GM19025 (cell line): ENCODE results near the gene WASHC4.
A peak's percentile ranks its signal among the peaks of the same experiment; 100 is the strongest.
"Not testable (repeated sequence)": the region's sequence is repeated elsewhere in the genome, so short reads cannot be mapped to it uniquely, and the experiment has no call there.

ENCODE experiments used
- ATAC-seq: cut with Tn5 transposase; IDR thresholded peaks from one replicate; pipeline ENCODE4 v1.9.1; 2021; ENCODE audit warnings: mild to moderate bottlenecking, low read depth, moderate library complexity; ENCODE audit not compliant: unreplicated experiment

Gene WASHC4

DNA sequence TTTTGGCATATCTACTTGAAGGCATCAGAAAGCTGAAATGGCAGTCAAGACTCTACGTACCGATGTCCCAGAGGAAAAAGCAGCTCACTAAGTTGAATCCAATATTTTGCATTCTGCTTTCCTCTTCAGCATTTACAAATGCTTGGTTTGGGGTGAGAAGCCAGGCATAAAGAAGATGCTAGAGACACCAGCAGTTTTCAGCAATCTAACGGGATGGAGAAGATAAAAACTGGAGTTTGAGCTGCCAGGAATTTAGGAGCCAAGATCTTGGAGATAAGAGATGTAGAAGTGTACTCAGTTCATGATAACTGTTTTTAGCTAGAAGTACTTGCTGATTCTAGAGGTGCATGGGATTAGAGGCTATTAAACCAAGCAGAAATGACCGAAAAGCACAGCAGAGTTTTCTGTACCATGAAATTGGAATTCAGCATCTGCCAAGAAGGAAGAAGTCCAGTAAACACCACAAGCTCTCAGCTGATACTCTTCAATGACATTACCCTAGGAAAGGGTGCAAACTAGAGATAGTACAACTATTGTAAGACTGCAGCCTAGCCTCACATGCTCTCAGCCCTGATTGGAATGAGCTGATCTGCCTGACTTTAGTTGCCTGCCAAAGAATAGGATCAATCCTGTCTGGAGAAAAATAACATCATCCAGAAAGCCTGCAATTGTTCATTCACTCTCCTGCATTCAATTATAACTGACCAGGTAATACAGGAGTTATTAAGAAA, 15.9 kb upstream of the WASHC4 start:
- no peak for ATAC-seq

DNA sequence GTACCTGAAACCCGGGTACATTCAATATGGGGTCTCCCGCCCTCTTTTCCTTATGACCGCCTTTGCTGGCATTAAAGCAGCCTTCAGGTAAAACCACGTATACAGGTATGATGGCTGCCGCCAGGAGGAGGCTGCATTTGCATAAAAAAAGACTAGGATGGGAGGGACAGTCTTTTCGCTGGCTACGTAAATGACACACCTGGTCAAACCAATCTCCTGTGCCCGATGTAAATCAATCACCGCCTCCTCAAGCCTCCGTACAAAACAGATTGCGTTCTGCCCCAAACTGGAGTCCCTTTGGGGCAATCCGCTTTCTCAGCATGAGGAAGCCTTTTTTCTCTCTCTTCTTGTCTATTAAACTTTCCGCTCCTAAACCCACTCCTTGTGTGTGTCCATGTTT, 15.2 kb upstream of the WASHC4 start:
- ATAC-seq, result no peak

DNA sequence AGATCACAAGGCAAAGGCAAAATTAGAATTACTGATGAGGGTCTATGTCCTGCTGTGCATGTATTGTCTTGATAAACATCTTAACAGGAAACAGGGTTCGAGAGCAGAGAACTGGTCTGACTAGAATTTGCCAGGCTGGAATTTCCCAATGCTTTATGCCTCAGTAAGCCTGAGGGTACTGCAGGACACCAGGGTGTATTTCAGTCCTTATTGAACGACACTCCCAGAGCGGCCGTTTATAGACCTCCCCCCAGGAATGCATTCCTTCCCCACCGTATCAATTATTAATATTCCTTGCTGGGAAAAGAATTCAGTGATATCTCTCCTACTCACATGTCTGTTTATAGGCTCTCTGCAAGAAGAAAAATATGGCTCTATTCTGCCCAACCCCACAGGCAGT, 12.2 kb upstream of the WASHC4 start:
- not testable (repeated sequence) for ATAC-seq

- no peak for ATAC-seq
Observed at GRCh38 chr12:105099356-105099755, 8.2 kb upstream of the WASHC4 start.

GRCh38 chr12:105100207-105100985, 7.1 kb upstream of the WASHC4 start:
- ATAC-seq, result no peak

DNA sequence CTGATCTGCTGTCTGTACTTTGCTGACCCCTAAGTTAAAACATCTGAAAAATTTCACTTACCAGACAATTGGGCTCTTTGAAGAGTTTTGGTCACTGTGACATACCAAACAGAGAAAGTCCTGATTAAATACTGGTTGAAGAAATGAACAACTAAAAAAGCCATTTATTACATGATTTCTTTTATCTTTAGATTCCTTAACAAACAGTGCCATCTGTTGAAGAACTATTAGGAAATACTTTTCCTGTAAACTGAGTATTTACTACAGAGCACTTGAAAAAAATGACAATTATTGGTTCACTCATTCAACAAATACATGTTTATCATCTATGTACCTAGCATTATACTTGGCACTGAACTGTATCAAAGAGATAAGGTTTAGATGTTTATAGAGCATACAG, 6.5 kb upstream of the WASHC4 start:
- ATAC-seq, result no peak

- no peak for ATAC-seq
Observed at GRCh38 chr12:105102673-105103072, 4.9 kb upstream of the WASHC4 start.

GRCh38 chr12:105104762-105105161, 2.8 kb upstream of the WASHC4 start:
- ATAC-seq, result no peak

- ATAC-seq, result no peak
Observed at GRCh38 chr12:105106621-105107020, 910 bp upstream of the WASHC4 start.

DNA sequence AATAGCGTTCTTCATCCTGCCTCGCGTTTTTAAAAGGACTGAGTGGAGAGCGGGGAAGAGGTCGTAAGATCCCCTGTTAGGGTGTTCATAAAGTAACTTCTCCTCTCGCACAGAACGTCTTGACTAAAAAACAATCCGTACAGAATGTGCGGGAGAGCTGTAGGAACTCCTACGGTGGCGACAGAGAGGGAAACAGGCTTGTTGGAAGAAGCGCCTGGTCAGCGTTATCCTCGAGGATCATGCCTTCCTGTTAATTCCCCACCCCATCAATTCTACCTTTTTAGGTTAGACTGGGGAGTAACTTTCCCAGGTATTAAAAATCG, 399 bp upstream of the WASHC4 start:
- ATAC-seq, result peak; percentile 11

DNA sequence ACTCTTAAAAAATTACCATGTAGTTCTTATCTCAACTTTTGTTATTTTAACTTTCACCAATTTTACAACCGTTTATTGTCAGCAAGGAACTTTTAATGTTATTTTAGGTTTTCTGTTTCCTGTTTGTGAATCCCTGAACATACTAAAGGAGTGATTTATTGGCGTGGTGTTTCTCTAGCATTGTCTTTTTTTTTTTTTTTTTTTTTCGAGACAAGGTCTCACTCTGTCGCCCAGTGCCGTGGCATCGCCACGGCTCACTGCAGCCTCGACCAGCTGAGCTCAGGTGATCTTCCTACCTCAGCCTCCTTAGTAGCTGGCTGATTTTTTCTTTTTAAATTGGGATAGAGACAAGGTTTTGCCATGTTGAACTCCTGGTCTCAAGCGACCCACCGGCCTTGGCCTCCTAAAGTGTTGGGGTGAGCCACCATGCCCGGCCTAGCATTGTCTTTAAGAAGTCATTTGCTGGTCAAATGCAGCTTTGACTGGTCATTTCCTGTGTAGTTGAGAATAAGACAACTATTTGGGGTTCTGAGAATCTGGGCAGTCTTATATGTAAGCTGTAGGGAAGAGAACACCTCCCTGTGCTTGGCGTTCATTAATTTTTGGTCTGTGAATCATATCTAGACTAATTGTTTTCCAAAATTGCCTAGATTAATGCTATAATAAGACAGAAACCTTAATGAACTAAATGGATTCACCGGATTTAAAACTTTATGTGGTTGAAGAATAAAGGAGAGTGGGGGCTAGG, 2.1 kb downstream of the WASHC4 start:
- no peak for ATAC-seq

GRCh38 chr12:105110851-105111250, 3.3 kb downstream of the WASHC4 start:
- ATAC-seq, result no peak

DNA sequence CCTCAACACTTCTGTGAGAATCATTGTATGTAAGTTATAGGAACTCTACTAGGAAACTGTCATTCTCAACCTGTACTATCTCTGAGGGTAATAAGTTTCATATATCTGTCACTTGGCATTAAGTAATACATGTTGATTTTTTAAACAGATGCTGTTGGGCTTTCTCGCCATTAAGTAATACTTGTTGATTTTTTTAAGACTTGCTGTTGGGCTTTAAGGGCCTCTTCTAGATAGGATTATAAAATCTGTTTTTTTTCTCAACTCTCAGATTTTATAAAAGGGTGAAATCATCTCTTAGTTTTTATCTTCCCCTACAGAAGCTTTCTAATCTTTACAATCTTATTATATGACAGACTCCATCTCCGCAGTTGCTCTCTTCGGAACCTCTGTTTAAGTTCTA, 5.6 kb downstream of the WASHC4 start:
- ATAC-seq, result no peak

DNA sequence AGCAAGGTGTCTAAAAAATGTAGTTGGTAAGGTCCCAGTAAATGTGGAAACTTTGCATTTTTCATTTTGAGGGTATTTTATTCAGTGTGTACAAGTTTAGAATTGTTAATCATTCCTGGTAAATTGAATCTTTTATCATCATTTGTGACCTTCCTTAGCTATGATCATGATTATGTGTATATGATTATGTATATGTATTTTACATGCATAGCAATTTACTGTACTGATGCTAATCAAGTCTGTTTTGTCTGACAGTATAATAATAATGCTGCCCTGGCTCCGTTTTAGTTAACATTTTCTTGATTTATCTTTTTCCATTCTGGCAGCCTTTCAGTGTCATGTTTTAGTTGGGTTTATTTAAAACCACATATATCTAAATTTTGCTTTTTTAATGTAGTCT, 9.4 kb downstream of the WASHC4 start:
- ATAC-seq, result no peak

DNA sequence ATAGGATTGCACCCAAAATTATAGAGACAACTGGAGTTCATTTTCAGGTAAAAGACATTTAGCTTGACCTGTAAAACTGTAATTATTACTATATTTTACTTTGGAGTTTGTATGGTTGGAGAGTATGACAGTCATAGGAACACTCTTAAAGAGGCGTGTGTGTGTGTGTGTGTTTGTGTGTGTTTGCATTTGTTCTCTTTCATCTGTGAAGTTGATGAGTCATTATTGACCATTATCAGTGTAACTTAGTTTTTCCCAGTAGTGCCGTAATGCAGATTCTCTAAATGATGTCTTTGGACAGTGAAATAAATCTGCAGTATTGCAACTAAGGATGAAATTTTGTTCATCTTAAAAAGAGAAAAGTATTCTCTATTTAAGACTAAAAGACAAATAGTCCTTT, 13.0 kb downstream of the WASHC4 start:
- ATAC-seq, result no peak

DNA sequence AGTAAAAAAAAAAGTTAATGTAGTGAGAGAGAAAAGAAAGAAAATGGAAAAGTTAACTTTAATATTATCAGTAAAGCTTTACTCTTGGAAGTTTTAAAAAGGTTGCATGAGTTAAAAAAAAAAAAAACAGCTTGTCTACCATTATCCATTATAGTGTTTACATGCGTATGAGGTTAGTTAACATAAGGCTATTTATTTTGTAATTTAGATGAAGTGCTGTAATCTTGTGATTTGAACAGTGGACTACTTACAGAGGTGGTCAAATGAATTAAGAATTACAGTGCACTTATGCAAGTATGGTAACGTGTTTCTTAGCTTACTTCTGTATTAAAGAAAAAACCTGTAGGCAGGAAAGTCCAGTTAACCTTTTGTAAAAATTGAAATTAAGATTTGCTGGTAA, 30.7 kb downstream of the WASHC4 start:
- ATAC-seq, result no peak

DNA sequence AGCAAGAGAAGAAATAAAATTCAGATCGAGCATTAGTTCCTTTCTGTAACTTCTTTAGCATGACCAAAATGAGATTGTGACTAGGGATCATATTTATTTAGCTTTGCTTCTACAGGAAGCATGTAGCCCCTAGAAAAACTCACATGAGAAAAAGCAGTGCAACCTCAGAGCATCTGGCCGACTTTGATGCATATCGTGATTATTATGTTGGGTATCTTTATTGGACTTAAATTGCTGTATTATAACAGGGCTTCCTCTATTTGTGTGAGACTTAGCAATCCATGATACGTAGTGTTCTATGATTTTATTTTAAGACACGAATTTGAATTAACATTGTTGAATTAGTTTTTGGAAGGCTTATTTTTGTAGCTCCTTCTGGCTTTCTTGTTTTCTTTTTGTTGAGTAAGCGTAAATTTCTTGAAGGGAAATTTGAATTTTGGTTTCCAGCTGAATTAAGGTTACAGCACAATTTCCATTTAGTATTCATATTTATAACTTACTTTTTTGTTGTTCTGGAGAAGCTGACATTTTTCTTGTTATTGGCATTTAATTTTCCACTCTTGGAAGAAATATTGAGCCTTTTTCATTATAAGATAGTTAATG, 33.9 kb downstream of the WASHC4 start:
- ATAC-seq, result no peak

DNA sequence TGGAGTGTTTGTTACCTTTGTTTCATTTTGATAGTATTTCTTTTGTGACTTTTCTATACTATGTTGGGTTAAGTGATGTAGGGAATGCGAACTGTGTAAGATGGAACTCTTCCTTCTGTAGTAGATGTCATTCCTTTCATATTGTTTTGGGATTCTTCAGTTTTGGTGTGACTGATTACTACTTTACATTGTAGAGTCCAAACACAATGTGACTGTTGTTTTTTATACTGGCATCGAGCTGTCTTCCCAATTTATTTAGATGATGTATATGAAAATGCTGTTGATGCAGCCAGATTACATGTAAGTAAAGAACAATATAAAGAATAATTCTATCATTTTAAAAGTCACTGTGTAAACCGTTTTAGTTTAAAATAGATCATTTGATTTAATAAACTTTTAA, 34.7 kb downstream of the WASHC4 start:
- ATAC-seq, result no peak

DNA sequence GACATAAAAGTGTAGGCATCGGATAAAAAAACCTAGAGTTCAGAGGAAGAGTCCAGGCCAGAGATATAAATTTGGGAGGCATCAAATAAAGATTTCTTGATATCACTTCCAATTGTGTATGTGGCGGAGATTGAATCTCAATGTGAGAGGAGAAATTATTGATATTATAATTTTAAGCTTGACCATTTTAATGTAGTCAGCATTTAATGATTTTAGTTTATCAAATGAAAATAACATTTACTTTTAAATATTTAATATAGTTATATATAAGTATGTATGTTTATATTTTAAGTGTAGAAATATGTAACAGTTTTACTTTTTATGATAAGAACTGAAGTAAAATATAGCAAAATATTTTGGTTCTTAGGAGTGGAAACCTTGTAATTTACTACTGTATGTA, 48.7 kb downstream of the WASHC4 start:
- ATAC-seq, result no peak

DNA sequence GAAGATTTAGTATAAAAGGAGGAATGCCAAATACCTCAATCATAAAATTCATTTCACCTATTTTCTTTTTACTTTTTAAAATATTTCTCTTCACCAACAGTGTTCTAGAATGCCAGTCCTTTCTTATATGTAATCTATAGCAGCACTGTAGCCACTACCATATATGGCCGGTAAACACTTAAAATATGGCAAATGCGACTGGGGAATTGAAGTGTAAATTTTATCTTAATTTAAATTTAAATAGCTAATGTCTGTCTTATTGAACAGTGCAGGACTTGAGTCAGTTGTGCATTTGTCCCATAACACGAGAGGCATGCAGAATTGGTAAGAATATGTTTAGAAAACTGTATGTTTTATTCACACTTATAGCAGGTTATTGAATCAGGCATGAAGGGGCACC, 50.1 kb downstream of the WASHC4 start:
- ATAC-seq, result no peak

- ATAC-seq, result no peak
Observed at GRCh38 chr12:105158876-105159275, 51.3 kb downstream of the WASHC4 start.
